WTC11 (cell line): ENCODE measurements around the gene RAD23B. TPM values are rescaled to one million over a fixed set of nuclear protein-coding genes. Genes with fewer than 3 reads are reported as not detected.

Experiments
- ATAC-seq: fragments of 200-7000 bp; cut with Tn5 transposase; 2 replicates; pipeline ENCODE4 v1.10.0; 2021; ENCODE audit warnings: mild to moderate bottlenecking, moderate library complexity
- CTCF ChIA-PET: fragments of 300-600 bp; sonication (Branson Sonifier 250); formaldehyde crosslinking; loops from one replicate; lab custom pipeline; 2021; ENCODE audit warnings: antibody characterized with exemption; lab: Charles Lee
- POLR2A ChIA-PET: fragments of 350-600 bp; sonication (Branson Sonifier 250); formaldehyde crosslinking; loops from one replicate; lab custom pipeline; 2021; ENCODE audit warnings: antibody characterized with exemption; lab: Charles Lee
- DNase-seq: peaks from one replicate; pipeline ENCODE4 v3.0.0; 2021; ENCODE audit warnings: low spot score
- H3K27ac Mint-ChIP-seq: 2 replicates; pipeline ENCODE4 v1.8.0; 2021; ENCODE audit warnings: mixed read lengths
- H3K27me3 Mint-ChIP-seq: 2 replicates; pipeline ENCODE4 v1.8.0; 2021; ENCODE audit warnings: low read depth, mild to moderate bottlenecking, moderate library complexity, mixed read lengths
- H3K36me3 Mint-ChIP-seq: 2 replicates; pipeline ENCODE4 v1.8.0; 2021; ENCODE audit warnings: mixed read lengths
- H3K4me1 Mint-ChIP-seq: 2 replicates; pipeline ENCODE4 v1.8.0; 2022; ENCODE audit warnings: mixed read lengths
- H3K4me3 Mint-ChIP-seq: 2 replicates; pipeline ENCODE4 v1.8.0; 2021; ENCODE audit warnings: mild to moderate bottlenecking, moderate library complexity, mixed read lengths
- H3K9me3 Mint-ChIP-seq: 2 replicates; pipeline ENCODE4 v1.8.0; 2021; ENCODE audit warnings: mixed read lengths
- ATF1 ChIP-seq: sonication (generic); formaldehyde crosslinking; IDR thresholded peaks from 2 replicates; pipeline ENCODE4 v1.8.1; 2023; ENCODE audit warnings: mild to moderate bottlenecking, moderate library complexity, missing genetic modification reagents
- CREM ChIP-seq: sonication (generic); formaldehyde crosslinking; IDR thresholded peaks from 2 replicates; pipeline ENCODE4 v1.8.1; 2022; ENCODE audit warnings: mild to moderate bottlenecking, missing genetic modification reagents, moderate library complexity
- EMX1 ChIP-seq: fragments of 250-450 bp; sonication (Bioruptor Pico); IDR thresholded peaks from 2 replicates; pipeline ENCODE4 v1.8.0; 2021; ENCODE audit warnings: mild to moderate bottlenecking
- GABPB1 ChIP-seq: sonication (generic); formaldehyde crosslinking; IDR thresholded peaks from 2 replicates; pipeline ENCODE4 v1.8.1; 2023; ENCODE audit warnings: mild to moderate bottlenecking, missing genetic modification reagents
- JUN ChIP-seq: sonication (generic); formaldehyde crosslinking; IDR thresholded peaks from 2 replicates; pipeline ENCODE4 v1.8.0; 2023; ENCODE audit warnings: mild to moderate bottlenecking, missing genetic modification reagents
- MLX ChIP-seq: sonication (generic); formaldehyde crosslinking; IDR thresholded peaks from 2 replicates; pipeline ENCODE4 v1.8.1; 2023; ENCODE audit warnings: mild to moderate bottlenecking, missing genetic modification reagents, moderate library complexity
- NR2C2 ChIP-seq: sonication (generic); formaldehyde crosslinking; IDR thresholded peaks from 2 replicates; pipeline ENCODE4 v1.8.0; 2022; ENCODE audit warnings: mild to moderate bottlenecking, missing genetic modification reagents
- NR3C1 ChIP-seq: sonication (generic); formaldehyde crosslinking; conservative IDR thresholded peaks from 2 replicates; pipeline ENCODE4 v1.8.1; 2023; ENCODE audit warnings: low read depth, mild to moderate bottlenecking, missing genetic modification reagents
- SMAD4 ChIP-seq: sonication (generic); formaldehyde crosslinking; IDR thresholded peaks from 2 replicates; pipeline ENCODE4 v1.8.0; 2022; ENCODE audit warnings: mild to moderate bottlenecking, missing genetic modification reagents
- TCF7 ChIP-seq: sonication (generic); formaldehyde crosslinking; IDR thresholded peaks from 2 replicates; pipeline ENCODE4 v1.8.0; 2022; ENCODE audit warnings: mild to moderate bottlenecking, low read depth, missing genetic modification reagents, moderate library complexity
- TP53 ChIP-seq: sonication (generic); formaldehyde crosslinking; IDR thresholded peaks from 2 replicates; pipeline ENCODE4 v1.8.1; 2023; ENCODE audit warnings: mild to moderate bottlenecking, missing genetic modification reagents
- ZNF121 ChIP-seq: sonication (generic); formaldehyde crosslinking; IDR thresholded peaks from 2 replicates; pipeline ENCODE4 v1.8.0; 2023; ENCODE audit warnings: missing genetic modification reagents
- ZNF512 ChIP-seq: sonication (generic); formaldehyde crosslinking; IDR thresholded peaks from 2 replicates; pipeline ENCODE4 v1.8.1; 2022; ENCODE audit warnings: missing genetic modification reagents, borderline replicate concordance
- ZNF532 ChIP-seq: fragments of 250-450 bp; sonication (Bioruptor Pico); IDR thresholded peaks from 2 replicates; pipeline ENCODE4 v1.9.0; 2021; ENCODE audit warnings: mild to moderate bottlenecking, borderline replicate concordance
- ZNF671 ChIP-seq: fragments of 250-450 bp; sonication (Bioruptor Pico); IDR thresholded peaks from 2 replicates; pipeline ENCODE4 v1.8.0; 2021; ENCODE audit warnings: mild to moderate bottlenecking
- total RNA-seq: library from RNA; stranded (reverse); gene quantifications from 3 replicates; pipeline ENCODE4 v1.2.3, GENCODE V29; 2021
- TF ChIP-seq, protein P1 (sequence below): sonication (generic); formaldehyde crosslinking; conservative IDR thresholded peaks from 2 replicates; pipeline ENCODE4 v1.8.1; 2023; ENCODE audit warnings: mild to moderate bottlenecking, low read depth, missing genetic modification reagents, moderate library complexity
- TF ChIP-seq, protein P2 (sequence below): sonication (generic); formaldehyde crosslinking; IDR thresholded peaks from 2 replicates; pipeline ENCODE4 v1.8.1; 2023; ENCODE audit warnings: mild to moderate bottlenecking, missing genetic modification reagents, borderline replicate concordance
- TF ChIP-seq, protein P3 (sequence below): sonication (generic); formaldehyde crosslinking; IDR thresholded peaks from 2 replicates; pipeline ENCODE4 v1.8.0; 2022; ENCODE audit warnings: missing genetic modification reagents

The RAD23B gene
- total RNA-seq, 1 experiment from 2014 or later: 150 TPM

DNA sequence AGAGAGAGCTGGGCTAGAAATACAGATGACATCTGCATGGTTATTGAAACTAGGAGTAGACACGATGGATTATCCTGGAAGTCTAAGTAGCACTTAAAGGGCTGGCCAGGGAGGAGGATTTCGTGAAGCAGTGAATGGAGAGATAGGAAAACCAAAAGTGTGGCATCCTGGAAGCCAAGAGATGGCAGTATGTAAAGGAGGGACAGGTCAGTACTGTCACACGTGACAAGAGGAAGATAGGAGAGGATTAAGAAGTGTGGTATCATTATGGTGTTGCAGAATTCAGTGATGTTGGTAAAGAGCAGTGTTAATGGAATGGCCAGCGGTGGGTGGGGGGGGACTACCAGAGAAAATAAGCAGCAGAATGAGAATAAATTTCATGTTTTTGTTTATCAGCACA is 11.7 kb downstream of the RAD23B start:
- ATAC-seq: no peak
- Mint-ChIP-seq H3K4me1 (peaks cover 67% of the 10 kb centered on the region), H3K27ac (peak overlapping the region; percentile 43; the same call in 1 of the 2 replicates), H3K27me3 (no peaks in the 10 kb centered on the region), H3K9me3 (no peaks in the 10 kb centered on the region)
- POLR2A ChIA-PET: no interaction called here
- no peak for TF ChIP-seq MLX (CRISPR knock-in tag)
- TF ChIP-seq, protein P1, sequence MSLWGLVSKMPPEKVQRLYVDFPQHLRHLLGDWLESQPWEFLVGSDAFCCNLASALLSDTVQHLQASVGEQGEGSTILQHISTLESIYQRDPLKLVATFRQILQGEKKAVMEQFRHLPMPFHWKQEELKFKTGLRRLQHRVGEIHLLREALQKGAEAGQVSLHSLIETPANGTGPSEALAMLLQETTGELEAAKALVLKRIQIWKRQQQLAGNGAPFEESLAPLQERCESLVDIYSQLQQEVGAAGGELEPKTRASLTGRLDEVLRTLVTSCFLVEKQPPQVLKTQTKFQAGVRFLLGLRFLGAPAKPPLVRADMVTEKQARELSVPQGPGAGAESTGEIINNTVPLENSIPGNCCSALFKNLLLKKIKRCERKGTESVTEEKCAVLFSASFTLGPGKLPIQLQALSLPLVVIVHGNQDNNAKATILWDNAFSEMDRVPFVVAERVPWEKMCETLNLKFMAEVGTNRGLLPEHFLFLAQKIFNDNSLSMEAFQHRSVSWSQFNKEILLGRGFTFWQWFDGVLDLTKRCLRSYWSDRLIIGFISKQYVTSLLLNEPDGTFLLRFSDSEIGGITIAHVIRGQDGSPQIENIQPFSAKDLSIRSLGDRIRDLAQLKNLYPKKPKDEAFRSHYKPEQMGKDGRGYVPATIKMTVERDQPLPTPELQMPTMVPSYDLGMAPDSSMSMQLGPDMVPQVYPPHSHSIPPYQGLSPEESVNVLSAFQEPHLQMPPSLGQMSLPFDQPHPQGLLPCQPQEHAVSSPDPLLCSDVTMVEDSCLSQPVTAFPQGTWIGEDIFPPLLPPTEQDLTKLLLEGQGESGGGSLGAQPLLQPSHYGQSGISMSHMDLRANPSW (CRISPR knock-in tag): no peak
- no peak for TF ChIP-seq NR3C1 (CRISPR knock-in tag)
- TF ChIP-seq CREM: no peak
- no peak for TF ChIP-seq ZNF532 (CRISPR knock-in tag)
- no peak for TF ChIP-seq SMAD4 (CRISPR knock-in tag)
- TF ChIP-seq ZNF512 (CRISPR knock-in tag): no peak
- no peak for TF ChIP-seq ZNF671 (CRISPR knock-in tag)
- TF ChIP-seq JUN: no peak
- TF ChIP-seq TCF7 (CRISPR knock-in tag): no peak
- no peak for TF ChIP-seq NR2C2 (CRISPR knock-in tag)
- no peak for TF ChIP-seq TP53 (CRISPR knock-in tag)
- TF ChIP-seq ZNF121 (CRISPR knock-in tag): no peak
- no peak for TF ChIP-seq ATF1 (CRISPR knock-in tag)
- no peak for TF ChIP-seq EMX1 (CRISPR knock-in tag)
- TF ChIP-seq GABPB1 (CRISPR knock-in tag): no peak
- TF ChIP-seq, protein P2, sequence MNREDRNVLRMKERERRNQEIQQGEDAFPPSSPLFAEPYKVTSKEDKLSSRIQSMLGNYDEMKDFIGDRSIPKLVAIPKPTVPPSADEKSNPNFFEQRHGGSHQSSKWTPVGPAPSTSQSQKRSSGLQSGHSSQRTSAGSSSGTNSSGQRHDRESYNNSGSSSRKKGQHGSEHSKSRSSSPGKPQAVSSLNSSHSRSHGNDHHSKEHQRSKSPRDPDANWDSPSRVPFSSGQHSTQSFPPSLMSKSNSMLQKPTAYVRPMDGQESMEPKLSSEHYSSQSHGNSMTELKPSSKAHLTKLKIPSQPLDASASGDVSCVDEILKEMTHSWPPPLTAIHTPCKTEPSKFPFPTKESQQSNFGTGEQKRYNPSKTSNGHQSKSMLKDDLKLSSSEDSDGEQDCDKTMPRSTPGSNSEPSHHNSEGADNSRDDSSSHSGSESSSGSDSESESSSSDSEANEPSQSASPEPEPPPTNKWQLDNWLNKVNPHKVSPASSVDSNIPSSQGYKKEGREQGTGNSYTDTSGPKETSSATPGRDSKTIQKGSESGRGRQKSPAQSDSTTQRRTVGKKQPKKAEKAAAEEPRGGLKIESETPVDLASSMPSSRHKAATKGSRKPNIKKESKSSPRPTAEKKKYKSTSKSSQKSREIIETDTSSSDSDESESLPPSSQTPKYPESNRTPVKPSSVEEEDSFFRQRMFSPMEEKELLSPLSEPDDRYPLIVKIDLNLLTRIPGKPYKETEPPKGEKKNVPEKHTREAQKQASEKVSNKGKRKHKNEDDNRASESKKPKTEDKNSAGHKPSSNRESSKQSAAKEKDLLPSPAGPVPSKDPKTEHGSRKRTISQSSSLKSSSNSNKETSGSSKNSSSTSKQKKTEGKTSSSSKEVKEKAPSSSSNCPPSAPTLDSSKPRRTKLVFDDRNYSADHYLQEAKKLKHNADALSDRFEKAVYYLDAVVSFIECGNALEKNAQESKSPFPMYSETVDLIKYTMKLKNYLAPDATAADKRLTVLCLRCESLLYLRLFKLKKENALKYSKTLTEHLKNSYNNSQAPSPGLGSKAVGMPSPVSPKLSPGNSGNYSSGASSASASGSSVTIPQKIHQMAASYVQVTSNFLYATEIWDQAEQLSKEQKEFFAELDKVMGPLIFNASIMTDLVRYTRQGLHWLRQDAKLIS (CRISPR knock-in tag): no peak
- TF ChIP-seq, protein P3, sequence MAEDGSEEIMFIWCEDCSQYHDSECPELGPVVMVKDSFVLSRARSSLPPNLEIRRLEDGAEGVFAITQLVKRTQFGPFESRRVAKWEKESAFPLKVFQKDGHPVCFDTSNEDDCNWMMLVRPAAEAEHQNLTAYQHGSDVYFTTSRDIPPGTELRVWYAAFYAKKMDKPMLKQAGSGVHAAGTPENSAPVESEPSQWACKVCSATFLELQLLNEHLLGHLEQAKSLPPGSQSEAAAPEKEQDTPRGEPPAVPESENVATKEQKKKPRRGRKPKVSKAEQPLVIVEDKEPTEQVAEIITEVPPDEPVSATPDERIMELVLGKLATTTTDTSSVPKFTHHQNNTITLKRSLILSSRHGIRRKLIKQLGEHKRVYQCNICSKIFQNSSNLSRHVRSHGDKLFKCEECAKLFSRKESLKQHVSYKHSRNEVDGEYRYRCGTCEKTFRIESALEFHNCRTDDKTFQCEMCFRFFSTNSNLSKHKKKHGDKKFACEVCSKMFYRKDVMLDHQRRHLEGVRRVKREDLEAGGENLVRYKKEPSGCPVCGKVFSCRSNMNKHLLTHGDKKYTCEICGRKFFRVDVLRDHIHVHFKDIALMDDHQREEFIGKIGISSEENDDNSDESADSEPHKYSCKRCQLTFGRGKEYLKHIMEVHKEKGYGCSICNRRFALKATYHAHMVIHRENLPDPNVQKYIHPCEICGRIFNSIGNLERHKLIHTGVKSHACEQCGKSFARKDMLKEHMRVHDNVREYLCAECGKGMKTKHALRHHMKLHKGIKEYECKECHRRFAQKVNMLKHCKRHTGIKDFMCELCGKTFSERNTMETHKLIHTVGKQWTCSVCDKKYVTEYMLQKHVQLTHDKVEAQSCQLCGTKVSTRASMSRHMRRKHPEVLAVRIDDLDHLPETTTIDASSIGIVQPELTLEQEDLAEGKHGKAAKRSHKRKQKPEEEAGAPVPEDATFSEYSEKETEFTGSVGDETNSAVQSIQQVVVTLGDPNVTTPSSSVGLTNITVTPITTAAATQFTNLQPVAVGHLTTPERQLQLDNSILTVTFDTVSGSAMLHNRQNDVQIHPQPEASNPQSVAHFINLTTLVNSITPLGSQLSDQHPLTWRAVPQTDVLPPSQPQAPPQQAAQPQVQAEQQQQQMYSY: no peak
- TF ChIP-seq, all 79 proteins: peak for 0
- Mint-ChIP-seq H3K4me3 (no peak overlapping the region), H3K36me3 (no peaks in the 10 kb centered on the region)
- CTCF ChIA-PET: no interaction called here
- DNase-seq: no peak
